Measurements from ENCODE around the gene ZSWIM9. TPM values are rescaled to one million over a fixed set of nuclear protein-coding genes. Genes with fewer than 3 reads are reported as not detected.

Gene ZSWIM9
- total RNA-seq (10 to 100 TPM in 2 of 5 donors, 1 to 10 TPM in 3; 1.3 to 28.0 (median 4.0) TPM), polyA plus RNA-seq (1 to 10 TPM; 3.0 to 6.9 (median 3.5) TPM)
- long read RNA-seq, donor 1, partial matches to known transcripts, result 0 of 1 reads
- long read RNA-seq, donor 1, other reads (novel, unspliced or antisense), result 0 of 1 reads
- long read RNA-seq, donor 2, result 0 reads
- long read RNA-seq, donor 3, partial matches to known transcripts, result 0 of 1 reads
- long read RNA-seq, donor 3, other reads (novel, unspliced or antisense), result 0 of 1 reads
- long read RNA-seq, donor 4, result 0 reads
- long read RNA-seq, donor 5, result 0 reads
- long read RNA-seq, donor 6, partial matches to known transcripts, result 0 of 1 reads
- long read RNA-seq, donor 6, other reads (novel, unspliced or antisense), result 0 of 1 reads
- long read RNA-seq, donor 7, partial matches to known transcripts, result 0 of 1 reads
- long read RNA-seq, donor 7, other reads (novel, unspliced or antisense), result 0 of 1 reads
- long read RNA-seq, donor 8, result 0 reads
- long read RNA-seq, donor 9, result 0 reads
- long read RNA-seq, donor 10, result 0 reads

DNA sequence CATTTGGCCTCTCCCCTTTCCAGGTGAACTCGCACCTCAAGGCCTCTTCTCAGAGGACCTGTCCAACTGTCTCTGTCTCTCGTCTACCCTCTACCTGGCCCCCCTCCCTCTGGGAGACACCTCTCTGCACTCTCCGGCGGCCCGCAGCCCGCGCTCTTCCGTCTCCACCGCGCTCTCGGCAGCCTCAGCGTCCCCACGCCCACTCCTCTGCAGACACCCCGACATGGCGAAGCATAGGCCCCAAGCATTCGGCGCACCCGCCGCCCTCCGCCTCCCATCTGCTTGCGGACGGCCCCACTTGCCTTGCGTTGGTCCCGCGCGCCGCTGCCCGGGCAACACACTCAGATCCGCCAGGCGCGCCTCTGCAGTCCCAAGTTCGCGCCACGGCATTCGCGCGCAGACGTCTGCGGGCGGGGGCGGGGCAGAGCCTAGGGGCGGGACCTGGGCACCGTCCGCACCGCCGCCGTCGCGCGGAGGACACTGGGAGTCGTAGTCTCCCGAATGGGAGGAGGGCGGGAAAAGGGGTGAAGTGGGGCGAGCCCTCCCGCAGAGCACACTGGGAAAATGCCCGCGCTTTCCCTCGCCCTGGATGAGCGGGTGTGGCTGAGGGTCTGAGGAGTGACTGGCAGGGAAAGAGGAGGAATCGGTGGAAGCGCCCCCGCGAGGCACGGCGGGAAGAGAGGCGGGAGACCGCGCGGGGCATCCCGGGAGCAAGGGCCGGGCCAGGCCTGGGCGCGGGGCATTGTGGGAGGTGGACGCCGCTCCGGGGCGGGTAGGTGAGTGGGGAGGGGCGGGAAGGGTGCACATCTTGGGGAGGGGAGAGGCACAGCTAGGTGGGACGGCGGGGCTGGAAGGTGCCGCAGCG, at the start of gene ZSWIM9, which contains the start of gene LIG1:
TSS of gene ZSWIM9 (plus strand) at position 742 of the 865 bp plus-strand sequence. CDS start 1,123 bp downstream, outside the sequence.
TSS of gene LIG1 (minus strand) at position 406 of the 865 bp plus-strand sequence. CDS start 4,778 bp downstream, outside the sequence.
- Histone ChIP-seq H3K27ac (peak within 1 kb of the TSS; percentile 93 to 97 (median 95)), H3K36me3 (peaks cover 4 to 35% (median 29%) of the 10 kb centered on the region in 4 donors), H3K27me3 (no peaks in the 10 kb centered on the region), H3K4me3 (peak within 1 kb of the TSS; percentile 70 to 87 (median 78)), H3K4me1 (peaks cover 6 to 26% (median 21%) of the 10 kb centered on the region in 4 donors), H3K9me3 (no peaks in the 10 kb centered on the region)
- intact Hi-C loops (cut with DNase I; ENCODE audit: low total_unique reads), result no loop called here
- TF ChIP-seq POLR2A (IDR thresholded peaks at IDR 0.05) (no peak), POLR2AphosphoS5 (IDR thresholded peaks at IDR 0.05) (peak in 2 of 3 donors; percentile 59 to 85)
- TF ChIP-seq, protein P1, sequence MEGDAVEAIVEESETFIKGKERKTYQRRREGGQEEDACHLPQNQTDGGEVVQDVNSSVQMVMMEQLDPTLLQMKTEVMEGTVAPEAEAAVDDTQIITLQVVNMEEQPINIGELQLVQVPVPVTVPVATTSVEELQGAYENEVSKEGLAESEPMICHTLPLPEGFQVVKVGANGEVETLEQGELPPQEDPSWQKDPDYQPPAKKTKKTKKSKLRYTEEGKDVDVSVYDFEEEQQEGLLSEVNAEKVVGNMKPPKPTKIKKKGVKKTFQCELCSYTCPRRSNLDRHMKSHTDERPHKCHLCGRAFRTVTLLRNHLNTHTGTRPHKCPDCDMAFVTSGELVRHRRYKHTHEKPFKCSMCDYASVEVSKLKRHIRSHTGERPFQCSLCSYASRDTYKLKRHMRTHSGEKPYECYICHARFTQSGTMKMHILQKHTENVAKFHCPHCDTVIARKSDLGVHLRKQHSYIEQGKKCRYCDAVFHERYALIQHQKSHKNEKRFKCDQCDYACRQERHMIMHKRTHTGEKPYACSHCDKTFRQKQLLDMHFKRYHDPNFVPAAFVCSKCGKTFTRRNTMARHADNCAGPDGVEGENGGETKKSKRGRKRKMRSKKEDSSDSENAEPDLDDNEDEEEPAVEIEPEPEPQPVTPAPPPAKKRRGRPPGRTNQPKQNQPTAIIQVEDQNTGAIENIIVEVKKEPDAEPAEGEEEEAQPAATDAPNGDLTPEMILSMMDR (IDR thresholded peaks at IDR 0.05), result peak in 1 of 7 experiments; percentile 50
- peak; percentile 92 to 98 for DNase-seq
- WGBS, 5 donors, result 0 to 1% (median 1%) methylated on average over 61 to 82 of the region's 82 CpGs

DNA sequence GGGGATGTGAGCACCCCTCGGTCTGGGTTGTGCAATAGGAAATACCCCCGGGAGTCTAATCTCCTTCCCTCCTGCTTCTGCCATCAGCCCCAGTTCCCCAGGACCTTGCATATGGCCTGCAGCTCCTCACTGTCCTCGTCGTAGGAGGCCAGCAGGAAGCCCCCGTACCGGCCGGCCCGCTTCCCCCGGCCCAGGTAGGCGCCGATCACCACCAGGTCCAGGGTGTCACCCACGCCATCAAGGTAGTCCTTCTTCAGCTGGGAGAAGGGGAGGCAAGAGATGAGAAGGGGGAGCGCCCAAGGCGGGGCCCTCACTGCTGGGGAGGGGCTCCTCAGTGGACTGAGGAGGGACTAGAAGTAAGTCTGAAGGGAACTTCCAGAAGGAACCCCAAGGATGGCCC, 49.4 kb upstream of the ZSWIM9 start:
- WGBS, 5 donors, result 85 to 97% (median 94%) methylated on average over 14 of the region's 14 CpGs
- TF ChIP-seq, protein P1 (IDR thresholded peaks at IDR 0.05), result no peak
- TF ChIP-seq POLR2AphosphoS5 (IDR thresholded peaks at IDR 0.05), result no peak
- no peak for TF ChIP-seq EP300 (IDR thresholded peaks at IDR 0.05)
- no peak for TF ChIP-seq POLR2A (IDR thresholded peaks at IDR 0.05)

DNA sequence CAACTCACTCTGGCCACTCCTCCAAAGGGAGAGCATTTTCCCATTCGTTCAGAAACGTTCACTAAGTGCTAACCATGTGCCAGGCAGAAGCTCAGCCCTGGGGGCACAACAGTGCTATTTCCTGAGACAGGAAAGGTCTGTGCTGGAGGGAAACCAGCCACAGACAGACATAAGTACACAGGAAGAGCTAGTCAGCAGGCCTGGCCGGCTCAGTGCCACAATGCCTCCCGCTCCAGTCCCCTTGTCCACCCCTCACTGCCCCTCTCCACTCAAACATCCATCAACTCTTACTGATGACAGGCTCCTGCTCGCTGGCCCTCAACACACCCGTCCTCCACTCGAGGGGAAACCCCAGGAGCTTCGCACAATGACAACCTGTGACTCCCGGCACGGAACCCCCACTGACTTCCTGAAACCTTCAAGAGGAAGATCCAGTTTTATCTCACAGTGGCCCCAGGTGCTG, 48.5 kb upstream of the ZSWIM9 start:
- Histone ChIP-seq H3K36me3 (peaks cover under 1 to 70% (median 54%) of the 10 kb centered on the region in 4 donors), H3K9me3 (peaks cover 0 to 4% (median 0%) of the 10 kb centered on the region in 4 donors), H3K4me3 (no peak overlapping the region), H3K4me1 (no peaks in the 10 kb centered on the region), H3K27me3 (no peaks in the 10 kb centered on the region), H3K27ac (no peak overlapping the region)
- 70 to 87% (median 81%) methylated on average over 10 of the region's 10 CpGs for WGBS, 5 donors
- intact Hi-C loops (cut with DNase I; ENCODE audit: low total_unique reads), result no loop called here
- TF ChIP-seq, protein P1 (IDR thresholded peaks at IDR 0.05), result no peak
- TF ChIP-seq POLR2A (IDR thresholded peaks at IDR 0.05) (no peak), EP300 (IDR thresholded peaks at IDR 0.05) (no peak), POLR2AphosphoS5 (IDR thresholded peaks at IDR 0.05) (no peak)
- peak in 1 of 2 donors; percentile 61 for DNase-seq

More for the DNA sequence above, 49.4 kb upstream of the ZSWIM9 start:
- Histone ChIP-seq H3K4me3 (no peak overlapping the region), H3K27ac (no peak overlapping the region), H3K4me1 (no peaks in the 10 kb centered on the region), H3K27me3 (no peaks in the 10 kb centered on the region), H3K9me3 (peaks cover 0 to 4% (median 0%) of the 10 kb centered on the region in 4 donors), H3K36me3 (peaks cover 0 to 72% (median 58%) of the 10 kb centered on the region in 4 donors)
- no peak for DNase-seq
- intact Hi-C loops (cut with DNase I; ENCODE audit: low total_unique reads), result no loop called here

DNA sequence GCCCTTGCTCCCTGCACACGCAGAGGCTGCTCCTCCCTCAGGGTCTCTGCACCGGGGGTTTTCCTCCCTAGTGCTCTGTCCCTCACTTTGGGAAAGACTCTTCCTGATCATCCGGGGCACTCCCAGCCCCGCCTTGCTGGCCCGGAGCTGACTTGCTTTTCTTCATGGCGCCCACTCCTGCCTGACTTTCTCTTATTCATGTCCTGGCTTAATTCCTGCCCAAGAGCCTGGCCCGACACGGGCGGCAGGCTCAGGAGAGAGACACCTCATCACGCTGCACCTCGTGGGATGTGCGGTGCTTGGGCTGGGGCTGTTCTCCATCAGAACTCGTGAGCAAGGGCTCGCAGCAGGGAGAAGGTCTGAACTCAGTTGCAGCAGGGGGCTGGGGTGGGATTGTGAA, 48.1 kb upstream of the ZSWIM9 start:
- no peak for TF ChIP-seq POLR2A (IDR thresholded peaks at IDR 0.05)
- TF ChIP-seq EP300 (IDR thresholded peaks at IDR 0.05), result no peak
- TF ChIP-seq POLR2AphosphoS5 (IDR thresholded peaks at IDR 0.05), result no peak
- TF ChIP-seq, protein P1 (IDR thresholded peaks at IDR 0.05), result no peak
- Histone ChIP-seq H3K36me3 (peaks cover 5 to 70% (median 56%) of the 10 kb centered on the region in 4 donors), H3K27ac (no peak overlapping the region), H3K9me3 (peaks cover 0 to 4% (median 0%) of the 10 kb centered on the region in 4 donors), H3K4me1 (no peaks in the 10 kb centered on the region), H3K4me3 (no peak overlapping the region), H3K27me3 (no peaks in the 10 kb centered on the region)
- DNase-seq, result no peak
- intact Hi-C loops (cut with DNase I; ENCODE audit: low total_unique reads), result no loop called here
- WGBS, 5 donors, result 85 to 92% (median 88%) methylated on average over 11 to 14 of the region's 14 CpGs
